Naive thymus-derived CD8-positive, alpha-beta T cell (primary cell): ENCODE data around the gene FGF5. TPM values are rescaled to one million over a fixed set of nuclear protein-coding genes. Genes with fewer than 3 reads are reported as not detected.

Experiments
- ATAC-seq, 2 donors: fragments of 150-1000 bp; cut with Tn5 transposase in 1 of 2; sonication (Bioruptor Pico), chemical (Tn5 transposase) in 1 of 2; 1 replicate in 1 of 2; 2 replicates in 1 of 2; pipeline ENCODE4 v1.10.0; 2021; ENCODE audit warnings: mild to moderate bottlenecking in 2 of 2, moderate library complexity in 2 of 2
- POLR2A ChIA-PET: fragments of 350-600 bp; sonication (Branson Sonifier 250); formaldehyde crosslinking; loops from one replicate; lab custom pipeline; 2021; ENCODE audit warnings: antibody characterized with exemption; lab: Charles Lee
- DNase-seq, 10 donors: peaks; one replicate each; pipeline versions ENCODE4 v3.0.0 to v3.0.0-alpha.2; 2020 to 2022
- H3K27ac Mint-ChIP-seq, 10 donors: one replicate each; pipeline ENCODE4 v1.8.0; 2020 to 2022; ENCODE audit warnings: mild to moderate bottlenecking in 10 of 10, mixed read lengths in 10 of 10, moderate library complexity in 4 of 10, inconsistent platforms in 1 of 10
- H3K27me3 Mint-ChIP-seq, 5 donors: one replicate each; pipeline ENCODE4 v1.8.0; 2021 to 2022; ENCODE audit warnings: mixed read lengths in 5 of 5
- H3K36me3 Mint-ChIP-seq, 3 donors: one replicate each; pipeline ENCODE4 v1.8.0; 2020 to 2022; ENCODE audit warnings: mixed read lengths in 3 of 3, mild to moderate bottlenecking in 2 of 3, inconsistent platforms in 1 of 3
- H3K4me1 Mint-ChIP-seq, 4 donors: one replicate each; pipeline ENCODE4 v1.8.0; 2021 to 2022; ENCODE audit warnings: mixed read lengths in 4 of 4
- H3K4me3 Mint-ChIP-seq, 10 donors: one replicate each; pipeline ENCODE4 v1.8.0; 2020 to 2022; ENCODE audit warnings: mild to moderate bottlenecking in 10 of 10, mixed read lengths in 10 of 10, moderate library complexity in 6 of 10, inconsistent platforms in 1 of 10
- H3K9me3 Mint-ChIP-seq, 9 donors: one replicate each; pipeline ENCODE4 v1.8.0; 2020 to 2022; ENCODE audit warnings: mixed read lengths in 9 of 9, mild to moderate bottlenecking in 3 of 9, inconsistent platforms in 1 of 9, moderate library complexity in 1 of 9
- polyA plus RNA-seq, 3 donors: library from polyadenylated mRNA; unstranded; fragments of 300-500 nt; fragmentation: Illumina TruSeq; gene quantifications; one replicate each; pipeline ENCODE4 v1.2.3, GENCODE V29; 2021
- total RNA-seq, 8 experiments: library from RNA in 2 of 8; stranded (reverse) in 2 of 8; gene quantifications; one replicate each; pipeline ENCODE4 v1.2.3 and lab custom pipeline; 2021 to 2026

FGF5 gene
- total and polyA plus RNA-seq, 5 experiments from 2014 or later, result not detected

DNA sequence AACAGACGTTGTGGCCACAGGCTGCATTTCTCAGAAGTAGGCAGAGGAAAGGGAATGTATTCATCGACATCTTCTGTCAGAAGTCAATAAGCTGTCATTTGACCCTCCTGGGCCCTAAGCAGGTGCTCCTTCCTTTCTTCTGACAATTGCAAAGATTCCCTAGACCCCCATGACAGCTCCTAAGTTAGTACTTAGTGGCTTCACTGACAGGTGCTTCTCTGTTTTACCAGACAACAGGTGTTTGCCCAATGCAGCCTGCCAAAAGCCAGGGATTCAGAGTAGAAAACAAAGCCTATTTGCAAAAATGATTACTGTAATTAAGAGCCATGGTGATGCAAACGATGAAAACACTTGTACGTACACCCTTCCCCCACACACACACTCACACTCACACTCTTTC lies 7.5 kb upstream of the FGF5 start:
- Mint-ChIP-seq H3K9me3 (peaks cover 0 to 2% (median 0%) of the 10 kb centered on the region in 9 donors), H3K36me3 (no peaks in the 10 kb centered on the region), H3K4me3 (no peak overlapping the region), H3K27ac (no peak overlapping the region), H3K27me3 (peaks cover 18 to 59% (median 37%) of the 10 kb centered on the region in 5 donors), H3K4me1 (no peaks in the 10 kb centered on the region)
- DNase-seq, result no peak
- ATAC-seq, result no peak
- POLR2A ChIA-PET, result no interaction called here

DNA sequence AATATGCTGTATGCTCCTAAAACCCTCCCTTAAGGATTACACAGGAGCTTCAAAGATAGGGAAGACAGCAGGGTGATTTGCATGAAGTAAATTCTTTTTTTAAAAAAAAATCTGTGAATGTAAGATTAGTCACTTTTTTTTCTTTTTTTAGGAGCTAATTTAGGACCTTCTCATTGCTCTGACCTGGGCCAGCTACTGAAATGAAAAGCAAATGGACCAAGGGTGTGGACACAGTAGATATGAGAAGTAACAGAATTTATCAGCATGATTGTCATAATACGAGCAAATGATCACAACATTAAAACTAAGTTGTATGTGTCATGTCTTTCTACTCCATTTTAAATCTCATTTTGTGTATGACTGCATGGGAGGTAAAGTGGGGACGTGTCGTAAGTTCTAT lies 6.6 kb upstream of the FGF5 start:
- H3K36me3 Mint-ChIP-seq, result no peaks in the 10 kb centered on the region
- DNase-seq (no peak), ATAC-seq (no peak)
- peaks cover 0 to 2% (median 0%) of the 10 kb centered on the region in 9 donors for H3K9me3 Mint-ChIP-seq
- no peak overlapping the region for H3K4me3 Mint-ChIP-seq
- peaks cover 26 to 67% (median 45%) of the 10 kb centered on the region in 5 donors for H3K27me3 Mint-ChIP-seq
- H3K4me1 Mint-ChIP-seq, result peaks cover 0 to 3% (median under 1%) of the 10 kb centered on the region in 4 donors
- H3K27ac Mint-ChIP-seq, result no peak overlapping the region
- POLR2A ChIA-PET, result no interaction called here

DNA sequence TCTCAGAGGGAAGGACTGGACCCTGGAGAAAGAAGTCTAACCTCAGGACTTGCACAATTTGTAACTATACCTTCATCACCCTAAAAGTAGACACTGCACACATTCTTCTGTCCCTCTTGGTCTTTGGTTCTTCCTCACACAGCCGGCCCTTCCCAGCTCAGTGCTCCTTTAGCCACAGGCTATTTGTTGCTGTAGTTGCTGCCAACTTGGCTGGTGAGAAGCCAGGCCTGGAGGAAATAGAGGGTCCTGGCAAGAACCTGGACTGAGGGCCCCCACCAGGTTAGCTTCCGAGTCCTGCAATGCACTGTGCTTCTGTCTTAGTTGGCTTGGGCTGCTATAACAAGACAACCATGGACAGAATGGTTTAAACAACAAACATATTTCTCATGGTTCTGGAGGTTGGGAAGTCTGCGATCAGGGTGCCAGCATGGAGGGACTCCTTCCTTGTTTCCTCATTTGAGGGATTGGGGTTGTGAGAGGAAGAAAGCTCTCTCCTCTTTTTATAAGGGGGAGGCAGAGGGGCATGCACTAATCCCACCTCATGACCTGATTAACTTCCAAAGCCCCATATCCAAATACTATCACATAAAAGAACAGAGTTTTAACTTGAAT lies 4.4 kb upstream of the FGF5 start:
- no peak overlapping the region for H3K4me3 Mint-ChIP-seq
- peaks cover 40 to 72% (median 57%) of the 10 kb centered on the region in 5 donors for H3K27me3 Mint-ChIP-seq
- no peak for ATAC-seq
- H3K36me3 Mint-ChIP-seq, result no peaks in the 10 kb centered on the region
- H3K9me3 Mint-ChIP-seq, result peaks cover 0 to 2% (median 0%) of the 10 kb centered on the region in 9 donors
- peaks cover 12 to 22% (median 18%) of the 10 kb centered on the region in 4 donors for H3K4me1 Mint-ChIP-seq
- H3K27ac Mint-ChIP-seq, result no peak overlapping the region
- POLR2A ChIA-PET, result no interaction called here
- no peak for DNase-seq

DNA sequence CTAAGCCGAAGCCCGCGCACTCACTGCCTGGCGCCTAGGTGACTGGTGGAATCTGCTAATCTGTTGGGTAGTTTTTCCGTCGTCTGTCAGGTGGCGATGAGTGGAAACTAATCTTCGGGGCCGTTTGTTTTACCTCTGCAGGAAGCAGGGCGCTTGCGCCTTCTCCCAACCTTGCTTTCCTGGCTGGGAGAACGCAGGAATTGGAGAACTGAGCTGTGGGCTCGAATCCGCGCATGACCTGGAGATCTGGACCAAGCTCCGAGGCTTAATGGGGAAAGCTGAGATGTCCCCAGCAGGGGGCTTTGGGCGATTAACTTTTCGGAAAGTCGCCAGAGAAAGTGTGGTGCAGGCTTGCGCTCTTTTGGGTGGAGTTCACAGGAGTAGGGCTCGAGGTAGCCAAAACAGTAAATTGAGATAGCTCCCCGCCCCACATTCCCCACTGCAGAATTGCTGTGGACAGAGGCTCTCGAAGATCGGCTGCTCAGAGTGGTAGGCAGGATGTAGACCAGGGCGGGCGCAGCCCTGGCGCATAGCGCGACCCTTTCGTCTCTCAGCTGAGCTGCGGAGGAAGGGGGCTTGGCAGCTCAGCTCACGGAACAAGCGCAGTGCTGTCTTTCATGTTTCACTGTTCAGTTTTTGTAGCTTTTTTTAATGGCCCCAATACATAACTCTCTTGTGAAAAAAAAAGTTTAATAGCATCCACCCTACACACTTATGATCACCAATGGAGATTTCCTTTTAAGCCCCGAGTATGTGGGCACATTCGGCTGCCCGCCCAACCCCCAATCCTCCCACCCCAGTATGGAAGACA lies 2.7 kb upstream of the FGF5 start:
- POLR2A ChIA-PET, result no interaction called here
- H3K9me3 Mint-ChIP-seq, result peaks cover 0 to 2% (median 0%) of the 10 kb centered on the region in 9 donors
- H3K4me3 Mint-ChIP-seq, result no peak overlapping the region
- peaks cover 20 to 35% (median 28%) of the 10 kb centered on the region in 4 donors for H3K4me1 Mint-ChIP-seq
- no peak for ATAC-seq
- peaks cover 47 to 72% (median 63%) of the 10 kb centered on the region in 5 donors for H3K27me3 Mint-ChIP-seq
- H3K36me3 Mint-ChIP-seq, result no peaks in the 10 kb centered on the region
- H3K27ac Mint-ChIP-seq, result no peak overlapping the region
- DNase-seq, result no peak

DNA sequence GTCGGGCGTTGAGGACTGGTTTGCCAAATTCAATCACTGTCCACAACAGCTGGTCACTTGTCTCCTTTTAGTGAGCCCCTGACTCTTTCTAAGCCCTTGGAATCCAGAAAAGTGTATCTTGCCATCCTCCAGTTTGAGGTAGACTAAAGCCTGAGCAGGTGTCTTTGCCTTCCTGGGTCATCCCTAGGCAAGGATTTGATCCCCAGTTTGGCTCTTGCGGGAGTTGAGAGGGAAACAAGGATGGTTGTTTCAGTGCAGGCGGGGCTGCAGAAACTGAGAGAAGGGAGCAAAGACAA lies 2.2 kb upstream of the FGF5 start:
- Mint-ChIP-seq H3K4me1 (peaks cover 20 to 38% (median 29%) of the 10 kb centered on the region in 4 donors), H3K36me3 (no peaks in the 10 kb centered on the region), H3K9me3 (peaks cover 0 to 2% (median 0%) of the 10 kb centered on the region in 9 donors), H3K27me3 (peaks cover 51 to 72% (median 66%) of the 10 kb centered on the region in 5 donors), H3K4me3 (no peak overlapping the region), H3K27ac (peak overlapping the region in 1 of 10 donors; percentile 21)
- POLR2A ChIA-PET, result no interaction called here
- DNase-seq, result no peak
- no peak for ATAC-seq

DNA sequence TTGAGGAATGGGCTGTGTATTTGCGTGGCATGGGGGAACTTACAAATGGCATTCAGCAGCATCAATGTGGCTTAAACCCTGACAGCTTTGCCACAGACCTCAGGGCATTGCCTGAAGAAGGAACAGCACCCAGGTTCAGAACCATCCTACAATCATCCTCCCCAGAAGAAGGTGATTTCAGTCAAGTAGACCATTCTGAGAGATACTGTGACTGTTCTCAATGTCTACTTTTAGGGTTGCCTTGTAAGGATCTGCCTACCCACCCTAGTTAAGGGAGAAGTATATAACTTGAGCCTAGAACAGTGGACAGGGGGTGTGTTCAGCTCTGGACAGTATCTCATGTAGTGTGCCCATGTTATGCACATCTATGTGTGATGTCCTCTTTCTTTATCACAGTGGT lies 1.6 kb upstream of the FGF5 start:
- no peak for DNase-seq
- no peak for ATAC-seq

DNA sequence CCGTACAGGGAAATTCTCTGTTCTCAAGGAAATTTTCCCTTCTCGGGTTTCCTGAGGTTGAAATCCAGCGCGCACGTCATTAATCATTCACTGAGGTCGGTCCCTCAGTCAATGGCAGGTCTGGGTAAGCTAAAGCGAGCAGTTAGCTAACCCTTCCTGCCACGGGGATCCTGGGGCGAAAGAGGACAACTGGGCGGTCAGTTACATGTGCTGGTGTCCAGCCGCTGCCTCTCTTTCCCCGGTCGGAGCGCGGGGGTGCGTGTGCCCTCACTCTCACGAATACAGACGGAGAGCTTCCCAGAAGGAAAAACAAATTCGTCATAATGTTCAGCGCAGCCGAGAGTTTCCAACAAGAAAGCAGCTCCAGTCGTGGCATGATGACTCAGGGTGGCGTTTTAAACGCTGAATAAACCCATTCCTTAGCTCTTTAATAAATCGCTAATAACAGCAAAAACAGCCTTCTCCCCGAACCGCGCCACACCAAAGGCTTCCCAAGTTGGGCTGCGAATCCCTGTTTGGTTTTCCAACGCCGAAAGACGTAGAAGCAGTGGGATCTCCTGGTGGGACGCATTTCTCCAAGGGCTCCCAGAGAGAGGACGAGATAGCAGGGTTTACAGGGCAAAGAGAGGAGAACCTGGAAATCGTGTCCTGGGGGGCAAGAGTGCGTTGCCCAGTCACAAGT lies 752 bp upstream of the FGF5 start:
- ATAC-seq (no peak), DNase-seq (no peak)
- peaks cover 20 to 38% (median 29%) of the 10 kb centered on the region in 4 donors for H3K4me1 Mint-ChIP-seq
- peak overlapping the region; percentile 50 to 91 (median 81) for H3K4me3 Mint-ChIP-seq
- POLR2A ChIA-PET, result no interaction called here
- H3K9me3 Mint-ChIP-seq, result peaks cover 0 to 2% (median 0%) of the 10 kb centered on the region in 9 donors
- peaks cover 62 to 78% (median 74%) of the 10 kb centered on the region in 5 donors for H3K27me3 Mint-ChIP-seq
- H3K36me3 Mint-ChIP-seq, result no peaks in the 10 kb centered on the region
- peak overlapping the region in 1 of 10 donors; percentile 59 for H3K27ac Mint-ChIP-seq

More for the DNA sequence above, 1.6 kb upstream of the FGF5 start:
- H3K9me3 Mint-ChIP-seq, result peaks cover 0 to 2% (median 0%) of the 10 kb centered on the region in 9 donors
- POLR2A ChIA-PET, result no interaction called here
- peak overlapping the region in 4 of 10 donors; percentile 13 to 91 (median 70) for H3K4me3 Mint-ChIP-seq
- no peak overlapping the region for H3K27ac Mint-ChIP-seq
- peaks cover 20 to 38% (median 29%) of the 10 kb centered on the region in 4 donors for H3K4me1 Mint-ChIP-seq
- peaks cover 57 to 74% (median 69%) of the 10 kb centered on the region in 5 donors for H3K27me3 Mint-ChIP-seq
- H3K36me3 Mint-ChIP-seq, result no peaks in the 10 kb centered on the region

DNA sequence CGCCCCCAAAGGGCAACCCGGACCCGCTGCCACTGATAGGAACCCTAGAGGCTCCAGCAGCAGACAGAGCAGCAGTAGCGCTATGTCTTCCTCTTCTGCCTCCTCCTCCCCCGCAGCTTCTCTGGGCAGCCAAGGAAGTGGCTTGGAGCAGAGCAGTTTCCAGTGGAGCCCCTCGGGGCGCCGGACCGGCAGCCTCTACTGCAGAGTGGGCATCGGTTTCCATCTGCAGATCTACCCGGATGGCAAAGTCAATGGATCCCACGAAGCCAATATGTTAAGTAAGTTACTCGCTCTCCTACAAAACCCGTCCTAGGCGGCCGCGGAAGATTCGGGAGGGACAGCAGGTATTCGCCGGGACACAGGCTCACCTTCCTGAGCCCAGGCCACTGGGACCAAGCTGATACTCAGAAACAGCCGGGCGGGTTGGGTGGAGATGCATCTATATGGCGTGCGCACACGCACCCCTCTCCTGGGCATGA lies 477 bp downstream of the FGF5 start:
- peaks cover 20 to 38% (median 29%) of the 10 kb centered on the region in 4 donors for H3K4me1 Mint-ChIP-seq
- H3K27me3 Mint-ChIP-seq, result peaks cover 59 to 88% (median 77%) of the 10 kb centered on the region in 5 donors
- ATAC-seq (peak; percentile 45 to 46), DNase-seq (no peak)
- no peaks in the 10 kb centered on the region for H3K36me3 Mint-ChIP-seq
- H3K27ac Mint-ChIP-seq, result peak overlapping the region in 1 of 10 donors; percentile 75
- POLR2A ChIA-PET, result no interaction called here
- H3K4me3 Mint-ChIP-seq, result peak overlapping the region; percentile 71 to 91 (median 84)
- peaks cover 0 to 5% (median 0%) of the 10 kb centered on the region in 9 donors for H3K9me3 Mint-ChIP-seq

DNA sequence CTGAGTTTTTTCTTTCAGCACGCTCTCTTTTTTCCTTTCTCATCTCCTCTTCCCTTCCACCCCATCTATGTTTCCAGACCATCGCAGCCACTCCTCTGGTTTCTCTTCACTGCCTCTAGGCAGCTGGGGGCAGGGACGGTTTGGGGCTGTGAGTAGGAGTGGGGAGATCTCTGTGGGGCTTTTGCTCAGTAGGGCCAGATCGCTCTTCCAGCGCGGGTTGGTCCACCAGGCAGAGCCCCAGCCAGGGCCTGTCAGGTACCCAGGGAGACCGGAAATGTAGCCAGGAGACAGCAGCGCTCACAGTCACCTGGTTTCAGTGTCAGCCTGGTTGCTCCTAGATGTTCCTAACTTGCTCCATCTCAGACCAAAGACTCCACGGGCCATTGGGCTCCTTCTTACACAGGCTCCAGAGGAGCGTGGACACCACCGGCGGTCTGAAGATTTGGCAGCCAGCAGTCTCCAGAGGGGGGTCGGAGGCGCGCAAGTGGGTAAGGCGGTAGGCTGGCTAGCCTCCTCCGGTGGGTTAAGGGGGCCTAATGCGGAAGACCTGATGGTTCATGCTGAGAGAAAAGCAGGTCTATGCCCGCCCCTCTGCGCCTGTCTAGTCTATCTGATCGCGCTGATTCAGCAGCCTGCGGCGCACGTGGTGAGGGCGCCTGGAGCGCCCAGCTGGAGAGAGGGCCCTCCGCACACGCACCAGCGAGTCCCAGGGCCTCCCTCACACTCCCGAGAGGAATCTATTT lies 1.8 kb downstream of the FGF5 start:
- Mint-ChIP-seq H3K4me1 (peaks cover 20 to 38% (median 29%) of the 10 kb centered on the region in 4 donors), H3K9me3 (peaks cover 0 to 3% (median 0%) of the 10 kb centered on the region in 9 donors), H3K27me3 (peaks cover 55 to 81% (median 70%) of the 10 kb centered on the region in 5 donors), H3K36me3 (no peaks in the 10 kb centered on the region), H3K4me3 (peak overlapping the region in 7 of 10 donors; percentile 25 to 91 (median 54)), H3K27ac (peak overlapping the region in 1 of 10 donors; percentile 71)
- POLR2A ChIA-PET, result no interaction called here
- ATAC-seq (peak in 1 of 2 donors; percentile 36), DNase-seq (no peak)

DNA sequence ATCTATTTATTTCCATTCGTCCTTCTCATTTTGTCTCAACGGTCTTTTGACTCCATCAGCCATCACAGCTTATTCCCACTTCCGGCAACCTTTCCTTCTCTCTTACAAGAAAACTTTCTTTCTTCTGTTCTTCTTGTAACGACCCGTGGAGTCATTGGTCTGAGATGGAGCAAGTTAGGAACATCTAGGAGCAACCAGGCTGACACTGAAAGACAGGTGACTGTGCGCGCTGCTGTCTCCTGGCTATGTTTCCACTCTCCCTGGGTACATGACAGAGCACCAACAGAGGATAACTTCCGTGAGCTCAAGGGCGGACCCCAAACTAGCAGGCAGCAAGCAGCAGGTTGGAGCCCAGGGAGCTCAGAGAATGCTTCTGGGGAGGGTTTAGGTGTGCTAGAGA lies 2.5 kb downstream of the FGF5 start:
- Mint-ChIP-seq H3K27ac (peak overlapping the region in 1 of 10 donors; percentile 71), H3K4me3 (peak overlapping the region in 4 of 10 donors; percentile 2 to 79 (median 30)), H3K36me3 (no peaks in the 10 kb centered on the region), H3K27me3 (peaks cover 56 to 81% (median 67%) of the 10 kb centered on the region in 5 donors), H3K9me3 (peaks cover 0 to 3% (median 0%) of the 10 kb centered on the region in 9 donors), H3K4me1 (peaks cover 20 to 38% (median 29%) of the 10 kb centered on the region in 4 donors)
- DNase-seq, result no peak
- no peak for ATAC-seq
- POLR2A ChIA-PET, result no interaction called here

DNA sequence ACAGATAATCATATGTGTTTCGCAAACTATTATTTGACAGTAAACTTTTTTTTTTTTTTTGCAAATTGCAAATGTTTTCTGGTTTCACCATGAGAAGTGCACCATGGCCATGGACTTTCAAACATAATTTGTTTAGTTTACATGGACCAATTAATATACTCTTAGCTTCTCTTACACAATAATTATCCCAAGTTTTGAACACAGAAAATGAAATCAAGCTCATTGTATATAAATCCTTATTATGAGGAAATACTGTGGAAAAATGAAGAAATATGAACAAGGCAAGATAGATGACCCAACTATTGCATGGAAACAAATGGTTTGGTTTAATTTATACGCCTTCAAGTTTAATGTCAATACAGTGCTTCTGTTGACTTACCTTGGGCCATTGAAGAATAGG lies 3.9 kb downstream of the FGF5 start:
- H3K4me3 Mint-ChIP-seq, result no peak overlapping the region
- H3K27ac Mint-ChIP-seq, result no peak overlapping the region
- H3K36me3 Mint-ChIP-seq, result no peaks in the 10 kb centered on the region
- POLR2A ChIA-PET, result no interaction called here
- ATAC-seq (no peak), DNase-seq (no peak)
- peaks cover 0 to 3% (median 0%) of the 10 kb centered on the region in 9 donors for H3K9me3 Mint-ChIP-seq
- H3K27me3 Mint-ChIP-seq, result peaks cover 46 to 69% (median 55%) of the 10 kb centered on the region in 5 donors
- H3K4me1 Mint-ChIP-seq, result peaks cover 18 to 38% (median 25%) of the 10 kb centered on the region in 4 donors

DNA sequence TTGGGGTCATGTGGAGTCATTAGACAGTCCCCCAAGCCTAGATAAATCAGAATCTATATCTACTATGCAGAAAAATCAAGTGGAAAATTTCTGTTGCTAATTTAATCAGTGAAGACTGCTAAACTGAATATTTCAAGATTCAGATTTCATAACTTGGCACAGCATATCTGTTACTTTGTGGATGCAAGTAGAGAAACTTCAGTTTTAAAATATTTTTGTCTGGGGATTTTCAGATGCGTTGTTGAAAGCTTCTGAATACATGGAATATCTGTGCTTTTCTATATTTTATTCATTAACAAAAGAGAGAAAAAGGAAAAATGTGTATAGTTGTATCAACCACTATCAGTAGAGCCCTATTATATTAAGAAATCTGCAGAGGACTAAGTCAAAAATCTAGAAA lies 4.4 kb downstream of the FGF5 start:
- DNase-seq (no peak), ATAC-seq (no peak)
- Mint-ChIP-seq H3K4me1 (peaks cover 13 to 32% (median 20%) of the 10 kb centered on the region in 4 donors), H3K9me3 (peaks cover 0 to 3% (median 0%) of the 10 kb centered on the region in 9 donors), H3K4me3 (no peak overlapping the region), H3K27me3 (peaks cover 42 to 64% (median 50%) of the 10 kb centered on the region in 5 donors), H3K27ac (no peak overlapping the region), H3K36me3 (no peaks in the 10 kb centered on the region)
- POLR2A ChIA-PET, result no interaction called here
